Measurements from ENCODE around the gene MBP. TPM values are rescaled to one million over a fixed set of nuclear protein-coding genes. Genes with fewer than 3 reads are reported as not detected.

MBP gene
- polyA plus RNA-seq (2013, experiment 1 of 2), result 0.92 TPM
- polyA plus RNA-seq (2013, experiment 2 of 2), result 1.0 TPM

- Histone ChIP-seq H3K4me1 (ENCODE audit: control insufficient read depth, insufficient read depth, low read length, poor library complexity, severe bottlenecking) (peaks cover 5% of the 10 kb centered on the region), H3K27ac (ENCODE audit: low read depth, low read length, severe bottlenecking) (no peak within 1 kb of the TSS), H3K36me3 (ENCODE audit: control insufficient read depth, insufficient read depth, low read length) (no peaks in the 10 kb centered on the region), H3K9me3 (ENCODE audit: control insufficient read depth, low read length) (no peaks in the 10 kb centered on the region), H3K4me3 (ENCODE audit: extremely low read depth, insufficient read depth, low read length, poor library complexity, severe bottlenecking) (peak within 1 kb of the TSS; percentile 48)
- WGBS, 2 experiments (ENCODE audit: insufficient coverage in 2 of 2), result 0 to 1% methylated on average over 76 of the region's 88 CpGs
Measured at GRCh38 chr18:77132369-77133050, at the start of gene MBP. Gene MBP, minus strand, starts transcription at chr18:77132783. Its CDS starts 27,522 bp downstream, at chr18:77105261.

GRCh38 chr18:77181950-77182707, 49.5 kb upstream of the MBP start:
- H3K27ac ChIP-seq (ENCODE audit: low read depth, low read length, severe bottlenecking), result no peak overlapping the region
- WGBS, 2 experiments (ENCODE audit: insufficient coverage in 2 of 2), result 90 to 97% methylated on average over 5 to 9 of the region's 12 CpGs
- H3K9me3 ChIP-seq (ENCODE audit: control insufficient read depth, low read length), result no peaks in the 10 kb centered on the region
- no peaks in the 10 kb centered on the region for H3K4me1 ChIP-seq (ENCODE audit: control insufficient read depth, insufficient read depth, low read length, poor library complexity, severe bottlenecking)
- H3K36me3 ChIP-seq (ENCODE audit: control insufficient read depth, insufficient read depth, low read length), result no peaks in the 10 kb centered on the region
- H3K4me3 ChIP-seq (ENCODE audit: extremely low read depth, insufficient read depth, low read length, poor library complexity, severe bottlenecking), result no peak overlapping the region

- H3K4me1 ChIP-seq (ENCODE audit: control insufficient read depth, insufficient read depth, low read length, poor library complexity, severe bottlenecking), result no peaks in the 10 kb centered on the region
Measured at GRCh38 chr18:77178559-77178958, 46.0 kb upstream of the MBP start.

GRCh38 chr18:77177009-77177408, 44.4 kb upstream of the MBP start:
- H3K36me3 ChIP-seq (ENCODE audit: control insufficient read depth, insufficient read depth, low read length), result no peaks in the 10 kb centered on the region
- no peaks in the 10 kb centered on the region for H3K9me3 ChIP-seq (ENCODE audit: control insufficient read depth, low read length)
- H3K27ac ChIP-seq (ENCODE audit: low read depth, low read length, severe bottlenecking), result no peak overlapping the region
- 80% methylated on average over 1 of the region's 1 CpG; no CpG with 5 or more reads in 1 of the 2 experiments for WGBS, 2 experiments (ENCODE audit: insufficient coverage in 2 of 2)
- no peak overlapping the region for H3K4me3 ChIP-seq (ENCODE audit: extremely low read depth, insufficient read depth, low read length, poor library complexity, severe bottlenecking)
- H3K4me1 ChIP-seq (ENCODE audit: control insufficient read depth, insufficient read depth, low read length, poor library complexity, severe bottlenecking), result no peaks in the 10 kb centered on the region

More at GRCh38 chr18:77178559-77178958, 46.0 kb upstream of the MBP start:
- Histone ChIP-seq H3K9me3 (ENCODE audit: control insufficient read depth, low read length) (no peaks in the 10 kb centered on the region), H3K4me3 (ENCODE audit: extremely low read depth, insufficient read depth, low read length, poor library complexity, severe bottlenecking) (no peak overlapping the region), H3K36me3 (ENCODE audit: control insufficient read depth, insufficient read depth, low read length) (no peaks in the 10 kb centered on the region), H3K27ac (ENCODE audit: low read depth, low read length, severe bottlenecking) (no peak overlapping the region)
- WGBS, 2 experiments (ENCODE audit: insufficient coverage in 2 of 2), result 89 to 91% methylated on average over 3 to 4 of the region's 7 CpGs

GRCh38 chr18:77173275-77174030, 40.9 kb upstream of the MBP start:
- H3K4me1 ChIP-seq (ENCODE audit: control insufficient read depth, insufficient read depth, low read length, poor library complexity, severe bottlenecking), result no peaks in the 10 kb centered on the region
- H3K4me3 ChIP-seq (ENCODE audit: extremely low read depth, insufficient read depth, low read length, poor library complexity, severe bottlenecking), result no peak overlapping the region
- H3K36me3 ChIP-seq (ENCODE audit: control insufficient read depth, insufficient read depth, low read length), result no peaks in the 10 kb centered on the region
- 71 to 74% methylated on average over 6 to 12 of the region's 12 CpGs for WGBS, 2 experiments (ENCODE audit: insufficient coverage in 2 of 2)
- no peaks in the 10 kb centered on the region for H3K9me3 ChIP-seq (ENCODE audit: control insufficient read depth, low read length)
- no peak overlapping the region for H3K27ac ChIP-seq (ENCODE audit: low read depth, low read length, severe bottlenecking)

- 58 to 71% methylated on average over 5 to 7 of the region's 8 CpGs for WGBS, 2 experiments (ENCODE audit: insufficient coverage in 2 of 2)
- H3K36me3 ChIP-seq (ENCODE audit: control insufficient read depth, insufficient read depth, low read length), result no peaks in the 10 kb centered on the region
- no peak overlapping the region for H3K4me3 ChIP-seq (ENCODE audit: extremely low read depth, insufficient read depth, low read length, poor library complexity, severe bottlenecking)
- no peaks in the 10 kb centered on the region for H3K4me1 ChIP-seq (ENCODE audit: control insufficient read depth, insufficient read depth, low read length, poor library complexity, severe bottlenecking)
- no peak overlapping the region for H3K27ac ChIP-seq (ENCODE audit: low read depth, low read length, severe bottlenecking)
- H3K9me3 ChIP-seq (ENCODE audit: control insufficient read depth, low read length), result no peaks in the 10 kb centered on the region
Measured at GRCh38 chr18:77170890-77171410, 38.4 kb upstream of the MBP start.

- WGBS, 2 experiments (ENCODE audit: insufficient coverage in 2 of 2), result 87 to 94% methylated on average over 14 of the region's 15 CpGs
- H3K9me3 ChIP-seq (ENCODE audit: control insufficient read depth, low read length), result no peaks in the 10 kb centered on the region
- no peaks in the 10 kb centered on the region for H3K36me3 ChIP-seq (ENCODE audit: control insufficient read depth, insufficient read depth, low read length)
- no peaks in the 10 kb centered on the region for H3K4me1 ChIP-seq (ENCODE audit: control insufficient read depth, insufficient read depth, low read length, poor library complexity, severe bottlenecking)
- no peak overlapping the region for H3K4me3 ChIP-seq (ENCODE audit: extremely low read depth, insufficient read depth, low read length, poor library complexity, severe bottlenecking)
- H3K27ac ChIP-seq (ENCODE audit: low read depth, low read length, severe bottlenecking), result no peak overlapping the region
Measured at GRCh38 chr18:77168811-77169311, 36.3 kb upstream of the MBP start.

GRCh38 chr18:77167251-77167650, 34.7 kb upstream of the MBP start:
- Histone ChIP-seq H3K27ac (ENCODE audit: low read depth, low read length, severe bottlenecking) (no peak overlapping the region), H3K4me1 (ENCODE audit: control insufficient read depth, insufficient read depth, low read length, poor library complexity, severe bottlenecking) (no peaks in the 10 kb centered on the region), H3K36me3 (ENCODE audit: control insufficient read depth, insufficient read depth, low read length) (no peaks in the 10 kb centered on the region), H3K9me3 (ENCODE audit: control insufficient read depth, low read length) (no peaks in the 10 kb centered on the region), H3K4me3 (ENCODE audit: extremely low read depth, insufficient read depth, low read length, poor library complexity, severe bottlenecking) (no peak overlapping the region)
- 61 to 68% methylated on average over 3 of the region's 5 CpGs for WGBS, 2 experiments (ENCODE audit: insufficient coverage in 2 of 2)

- 89 to 90% methylated on average over 5 to 7 of the region's 11 CpGs for WGBS, 2 experiments (ENCODE audit: insufficient coverage in 2 of 2)
- no peaks in the 10 kb centered on the region for H3K9me3 ChIP-seq (ENCODE audit: control insufficient read depth, low read length)
- H3K4me3 ChIP-seq (ENCODE audit: extremely low read depth, insufficient read depth, low read length, poor library complexity, severe bottlenecking), result no peak overlapping the region
- H3K27ac ChIP-seq (ENCODE audit: low read depth, low read length, severe bottlenecking), result no peak overlapping the region
- no peaks in the 10 kb centered on the region for H3K36me3 ChIP-seq (ENCODE audit: control insufficient read depth, insufficient read depth, low read length)
- H3K4me1 ChIP-seq (ENCODE audit: control insufficient read depth, insufficient read depth, low read length, poor library complexity, severe bottlenecking), result no peaks in the 10 kb centered on the region
Measured at GRCh38 chr18:77166523-77166922, 33.9 kb upstream of the MBP start.

- H3K9me3 ChIP-seq (ENCODE audit: control insufficient read depth, low read length), result no peaks in the 10 kb centered on the region
- H3K27ac ChIP-seq (ENCODE audit: low read depth, low read length, severe bottlenecking), result no peak overlapping the region
- WGBS, 2 experiments (ENCODE audit: insufficient coverage in 2 of 2), result 84 to 91% methylated on average over 18 of the region's 19 CpGs
- no peaks in the 10 kb centered on the region for H3K4me1 ChIP-seq (ENCODE audit: control insufficient read depth, insufficient read depth, low read length, poor library complexity, severe bottlenecking)
- H3K36me3 ChIP-seq (ENCODE audit: control insufficient read depth, insufficient read depth, low read length), result no peaks in the 10 kb centered on the region
- no peak overlapping the region for H3K4me3 ChIP-seq (ENCODE audit: extremely low read depth, insufficient read depth, low read length, poor library complexity, severe bottlenecking)
Measured at GRCh38 chr18:77165503-77166188, 33.1 kb upstream of the MBP start.

All from mesodermal cell (in vitro differentiated cells).